ENCODE measurements around the gene ZNF550. TPM values are rescaled to one million over a fixed set of nuclear protein-coding genes. Genes with fewer than 3 reads are reported as not detected.

The ZNF550 gene
- total and polyA plus RNA-seq, 9 of the 15 experiments (the other 6 are each of a cell fraction or from before 2014, with no cell fraction given), result 1.6 to 11.8 (median 4.3) TPM

- TF ChIP-seq MGA (IDR thresholded peaks at IDR 0.05), result peak; percentile 39; the same call in 1 of the 2 replicates
- TF ChIP-seq L3MBTL2 (IDR thresholded peaks at IDR 0.05), result peak; percentile 41
- TF ChIP-seq E2F4 (CRISPR knock-in tag; IDR thresholded peaks at IDR 0.05; ENCODE audit: low read depth), result no peak
- TF ChIP-seq HMG20B (CRISPR knock-in tag; IDR thresholded peaks at IDR 0.05), result no peak
- TF ChIP-seq E2F6 (IDR thresholded peaks at IDR 0.05; ENCODE audit: borderline replicate concordance in 1 of 2, extremely low read depth in 1 of 2, insufficient read depth in 1 of 2, insufficient read length in 1 of 2, low read depth in 1 of 2, low read length in 1 of 2, poor library complexity in 1 of 2, severe bottlenecking in 1 of 2), result peak in 1 of 2 experiments; percentile 60
- TF ChIP-seq RBFOX2 (IDR thresholded peaks at IDR 0.05; ENCODE audit: low read depth, low read length), result 0 out of 2 replicates have a peak, but pooled peaks have one; percentile 21
- TF ChIP-seq KLF16 (IDR thresholded peaks at IDR 0.05), result no peak
- TF ChIP-seq ZNF165 (CRISPR knock-in tag; IDR thresholded peaks at IDR 0.05; ENCODE audit: borderline replicate concordance), result no peak
- TF ChIP-seq SNIP1 (IDR thresholded peaks at IDR 0.05; ENCODE audit: low read depth), result no peak
- TF ChIP-seq CBX1 (IDR thresholded peaks at IDR 0.05; ENCODE audit: low read depth), result 0 out of 2 replicates have a peak, but pooled peaks have one; percentile 30
- no peak for TF ChIP-seq EP300 (IDR thresholded peaks at IDR 0.05; ENCODE audit: low read length)
- peak in 1 of 3 experiments; percentile 8 for TF ChIP-seq YY1 (IDR thresholded peaks at IDR 0.05; ENCODE audit: borderline replicate concordance in 1 of 3, control insufficient read depth in 1 of 3, extremely low read depth in 1 of 3, insufficient read depth in 3 of 3, insufficient read length in 1 of 3, insufficient replicate concordance in 2 of 3, low read depth in 1 of 3, low read length in 2 of 3)
Observed at GRCh38 chr19:57583521-57584416, 24.1 kb upstream of the ZNF550 start, which contains the start of gene ZIK1 (continued).

Data from K562 (cell line).